Measurements from ENCODE around the gene LINC00632. TPM values are rescaled to one million over a fixed set of nuclear protein-coding genes. Genes with fewer than 3 reads are reported as not detected.

LINC00632 gene
- total and polyA plus RNA-seq, 9 donors, result 1.8 to 72.9 (median 21.8) TPM

GRCh38 chrX:140723121-140723715, 13.7 kb downstream of the LINC00632 start:
- H3K9me3 ChIP-seq, result no peaks in the 10 kb centered on the region
- no peaks in the 10 kb centered on the region for H3K36me3 ChIP-seq
- H3K27ac ChIP-seq, result no peak overlapping the region
- H3K4me1 ChIP-seq (ENCODE audit: insufficient read depth), result no peaks in the 10 kb centered on the region
- 47 to 56% (median 52%) methylated on average over 4 of the region's 4 CpGs for WGBS, 3 donors
- DNase-seq, result no peak
- no peaks in the 10 kb centered on the region for H3K27me3 ChIP-seq
- H3K4me3 ChIP-seq, result no peak overlapping the region
- TF ChIP-seq POLR2A (IDR thresholded peaks at IDR 0.05) (no peak), EP300 (IDR thresholded peaks at IDR 0.05) (no peak), CTCF (IDR thresholded peaks at IDR 0.05) (no peak)
- intact Hi-C loops (cut with DNase I), result no loop called here

- no peaks in the 10 kb centered on the region for H3K36me3 ChIP-seq
- no peak overlapping the region for H3K4me3 ChIP-seq
- H3K27ac ChIP-seq, result no peak overlapping the region
- DNase-seq, result no peak
- H3K27me3 ChIP-seq, result no peaks in the 10 kb centered on the region
- H3K4me1 ChIP-seq (ENCODE audit: insufficient read depth), result no peaks in the 10 kb centered on the region
- TF ChIP-seq CTCF (IDR thresholded peaks at IDR 0.05) (no peak), EP300 (IDR thresholded peaks at IDR 0.05) (no peak), POLR2A (IDR thresholded peaks at IDR 0.05) (no peak)
- intact Hi-C loops (cut with DNase I), result no loop called here
- no peaks in the 10 kb centered on the region for H3K9me3 ChIP-seq
- 85 to 88% (median 87%) methylated on average over 3 of the region's 3 CpGs for WGBS, 3 donors
Measured at GRCh38 chrX:140724309-140724708, 14.8 kb downstream of the LINC00632 start.

GRCh38 chrX:140724736-140725135, 15.2 kb downstream of the LINC00632 start:
- intact Hi-C loops (cut with DNase I), result no loop called here
- Histone ChIP-seq H3K4me3 (no peak overlapping the region), H3K27me3 (no peaks in the 10 kb centered on the region), H3K27ac (no peak overlapping the region), H3K4me1 (ENCODE audit: insufficient read depth) (no peaks in the 10 kb centered on the region), H3K36me3 (no peaks in the 10 kb centered on the region), H3K9me3 (no peaks in the 10 kb centered on the region)
- no peak for TF ChIP-seq EP300 (IDR thresholded peaks at IDR 0.05)
- TF ChIP-seq CTCF (IDR thresholded peaks at IDR 0.05), result no peak
- no peak for TF ChIP-seq POLR2A (IDR thresholded peaks at IDR 0.05)
- no peak for DNase-seq
- WGBS, 3 donors, result 72 to 87% (median 82%) methylated on average over 3 of the region's 3 CpGs

- intact Hi-C loops (cut with DNase I), result no loop called here
- Histone ChIP-seq H3K27ac (no peak overlapping the region), H3K4me1 (ENCODE audit: insufficient read depth) (no peaks in the 10 kb centered on the region), H3K27me3 (no peaks in the 10 kb centered on the region), H3K36me3 (no peaks in the 10 kb centered on the region), H3K4me3 (no peak overlapping the region), H3K9me3 (no peaks in the 10 kb centered on the region)
- no peak for TF ChIP-seq CTCF (IDR thresholded peaks at IDR 0.05)
- TF ChIP-seq EP300 (IDR thresholded peaks at IDR 0.05), result no peak
- no peak for TF ChIP-seq POLR2A (IDR thresholded peaks at IDR 0.05)
- no peak for DNase-seq
- WGBS, 3 donors, result 87 to 95% (median 88%) methylated on average over 4 of the region's 4 CpGs
Measured at GRCh38 chrX:140725500-140725899, 15.9 kb downstream of the LINC00632 start.
